GM13977 (cell line): Measurements from ENCODE around the gene IRF9.

Experiments used
- DNase-seq: peaks from one replicate; pipeline ENCODE4 v3.0.0; 2012; ENCODE audit warnings: low spot score
- CTCF ChIP-seq: IDR thresholded peaks from 2 replicates; pipeline ENCODE4 v1.5.1; 2012; ENCODE audit warnings: mild to moderate bottlenecking, control low read depth; ENCODE audit not compliant: insufficient read depth; ENCODE audit errors: extremely low read depth, missing control alignments
- in situ Hi-C: fragments of 300-500 bp; cut with MboI; formaldehyde crosslinking; loops from one replicate; pipeline ENCODE4 v1.12.0; 2022; ENCODE audit warnings: low sequenced_read_pairs, low pct_unique_long_range_greater_than_20kb, mixed read lengths, inconsistent platforms; ENCODE audit not compliant: unreplicated experiment

IRF9 gene

GRCh38 chr14:24186831-24187538 lies 25.9 kb downstream of the IRF9 start:
- TF ChIP-seq CTCF: no peak
- in situ Hi-C loops: no loop called here
- no peak for DNase-seq

- DNase-seq: no peak
- in situ Hi-C loops: no loop called here
Measured at GRCh38 chr14:24187539-24187915, 26.5 kb downstream of the IRF9 start.

GRCh38 chr14:24188251-24189058 lies 27.4 kb downstream of the IRF9 start, which contains the start of gene IPO4:
TSS of gene IPO4 (minus strand) at chr14:24188816. CDS start at chr14:24188787, 29 bp downstream.
- DNase-seq: peak; percentile 99
- in situ Hi-C loops: no loop called here
- TF ChIP-seq CTCF: no peak

More at GRCh38 chr14:24187539-24187915, 26.5 kb downstream of the IRF9 start:
- TF ChIP-seq CTCF: no peak

- no peak for DNase-seq
- TF ChIP-seq CTCF: no peak
- in situ Hi-C loops: no loop called here
Measured at GRCh38 chr14:24189059-24189375, 28.0 kb downstream of the IRF9 start.

GRCh38 chr14:24189460-24189859 lies 28.4 kb downstream of the IRF9 start:
- TF ChIP-seq CTCF: no peak
- in situ Hi-C loops: no loop called here
- no peak for DNase-seq

GRCh38 chr14:24190416-24190815 lies 29.4 kb downstream of the IRF9 start:
- TF ChIP-seq CTCF: no peak
- no peak for DNase-seq
- in situ Hi-C loops: no loop called here
